AG10803 (cell line): ENCODE results near the gene PLA2G7.

Source experiments
- DNase-seq: peaks from one replicate; pipeline ENCODE4 v3.0.0; 2010; ENCODE audit warnings: low read depth
- H3K4me3 ChIP-seq: 2 replicates; pipeline ENCODE4 v1.5.1; 2011; ENCODE audit warnings: mild to moderate bottlenecking, low read length, control low read depth
- CTCF ChIP-seq: conservative IDR thresholded peaks from 2 replicates; pipeline ENCODE4 v1.5.1; 2011; ENCODE audit warnings: mild to moderate bottlenecking, low read length, control low read depth, inconsistent platforms

The PLA2G7 gene

GRCh38 chr6:46758960-46759753, 24.0 kb upstream of the PLA2G7 start:
- no peak for DNase-seq
- no peak overlapping the region for H3K4me3 ChIP-seq
- no peak for TF ChIP-seq CTCF

GRCh38 chr6:46757214-46757596, 22.0 kb upstream of the PLA2G7 start:
- H3K4me3 ChIP-seq: no peak overlapping the region
- DNase-seq: no peak
- TF ChIP-seq CTCF: no peak

- DNase-seq: no peak
- no peak for TF ChIP-seq CTCF
- H3K4me3 ChIP-seq: no peak overlapping the region
Observed at GRCh38 chr6:46756469-46757213, 21.5 kb upstream of the PLA2G7 start.

GRCh38 chr6:46755865-46756264, 20.7 kb upstream of the PLA2G7 start:
- no peak for TF ChIP-seq CTCF
- H3K4me3 ChIP-seq: no peak overlapping the region
- no peak for DNase-seq

- DNase-seq: no peak
- no peak overlapping the region for H3K4me3 ChIP-seq
- no peak for TF ChIP-seq CTCF
Observed at GRCh38 chr6:46751658-46752057, 16.5 kb upstream of the PLA2G7 start.

GRCh38 chr6:46749731-46750130, 14.6 kb upstream of the PLA2G7 start:
- TF ChIP-seq CTCF: no peak
- no peak for DNase-seq
- no peak overlapping the region for H3K4me3 ChIP-seq
